Esophagus squamous epithelium (tissue), 5 donors: ENCODE results near the gene RTEL1. TPM values are rescaled to one million over a fixed set of nuclear protein-coding genes. Genes with fewer than 3 reads are reported as not detected.

Source experiments
- DNase-seq: peaks from one replicate; lab custom pipeline; 2025; lab: John Stamatoyannopoulos, UW
- H3K27ac ChIP-seq, 4 donors: fragments of 200-600 bp; sonication (generic); one replicate each; pipeline ENCODE4 v1.5.1; 2016 to 2019; ENCODE audit warnings: mild to moderate bottlenecking in 1 of 4
- H3K27me3 ChIP-seq, 4 donors: fragments of 200-600 bp; sonication (generic); 1 replicate in 3 of 4; 2 replicates in 1 of 4; pipeline versions ENCODE4 v1.5.1 to v1.6.0; 2017 to 2021; ENCODE audit warnings: antibody characterized with exemption in 1 of 4
- H3K36me3 ChIP-seq, 3 donors: fragments of 200-600 bp; sonication (generic); one replicate each; pipeline ENCODE4 v1.5.1; 2016 to 2019
- H3K4me1 ChIP-seq, 3 donors: fragments of 200-600 bp; sonication (generic); one replicate each; pipeline ENCODE4 v1.5.1; 2017 to 2019
- H3K4me3 ChIP-seq, 4 donors: fragments of 200-600 bp; sonication (generic); 1 replicate in 3 of 4; 2 replicates in 1 of 4; pipeline ENCODE4 v1.5.1; 2016 to 2019; ENCODE audit warnings: mild to moderate bottlenecking in 2 of 4, moderate library complexity in 1 of 4
- H3K9me3 ChIP-seq, 3 donors: fragments of 200-600 bp; sonication (generic); one replicate each; pipeline ENCODE4 v1.5.1; 2016 to 2019
- CTCF ChIP-seq, 6 experiments: fragments of 450-650 bp in 4 of 6; fragments of 200-600 bp in 2 of 6; sonication (generic) in 2 of 6; IDR thresholded peaks; one replicate each; pipeline ENCODE4 v1.5.1; 2016 to 2019; ENCODE audit warnings: antibody characterized with exemption in 6 of 6, mild to moderate bottlenecking in 4 of 6, moderate library complexity in 4 of 6
- POLR2A ChIP-seq, 4 donors: fragments of 450-650 bp; IDR thresholded peaks; one replicate each; pipeline ENCODE4 v1.6.1; 2017; ENCODE audit warnings: antibody characterized with exemption in 4 of 4, mild to moderate bottlenecking in 4 of 4, moderate library complexity in 3 of 4
- WGBS, 2 donors: methylation state at CpG; one replicate each; pipeline ENCODE4 v1.1.5; 2018; 5-methylcytosine and 5-hydroxymethylcytosine counted together
- intact Hi-C: fragments of 100-400 bp; cut with DNase I; formaldehyde crosslinking; loops from one replicate; pipeline ENCODE4 v1.15.0; 2022
- total RNA-seq, 4 donors: library from RNA; depleted of rRNA; stranded (reverse); fragments of >200 nt; gene quantifications; one replicate each; pipeline ENCODE4 v1.1.0, GENCODE V29; 2016
- donor health status: DM: yes; HTN: yes; CAD: no.

Gene RTEL1
- total RNA-seq, 4 donors from 2014 or later, result 6.4 to 22.7 (median 12.8) TPM

GRCh38 chr20:63686492-63687321 lies 28.6 kb downstream of the RTEL1 start:
- intact Hi-C loops, result no loop called here
- H3K27ac ChIP-seq, result peak overlapping the region; percentile 69 to 96 (median 80)
- no peaks in the 10 kb centered on the region for H3K9me3 ChIP-seq
- TF ChIP-seq CTCF (IDR thresholded peaks at IDR 0.05), result no peak
- TF ChIP-seq POLR2A (IDR thresholded peaks at IDR 0.05), result no peak
- H3K36me3 ChIP-seq, result no peaks in the 10 kb centered on the region
- 28% methylated on average over 31 of the region's 45 CpGs; no CpG with 5 or more reads in 1 of the 2 donors for WGBS, 2 donors
- peaks cover 53 to 86% (median 64%) of the 10 kb centered on the region in 3 donors for H3K4me1 ChIP-seq
- DNase-seq, result no peak
- no peaks in the 10 kb centered on the region for H3K27me3 ChIP-seq
- peak overlapping the region in 1 of 4 donors; percentile 35 for H3K4me3 ChIP-seq

- TF ChIP-seq CTCF (IDR thresholded peaks at IDR 0.05), result no peak
- TF ChIP-seq POLR2A (IDR thresholded peaks at IDR 0.05), result no peak
- Histone ChIP-seq H3K4me1 (peaks cover 45 to 86% (median 63%) of the 10 kb centered on the region in 3 donors), H3K4me3 (peak overlapping the region in 1 of 4 donors; percentile 35), H3K27ac (peak overlapping the region; percentile 69 to 96 (median 80)), H3K36me3 (no peaks in the 10 kb centered on the region), H3K27me3 (no peaks in the 10 kb centered on the region), H3K9me3 (no peaks in the 10 kb centered on the region)
- 75 to 95% methylated on average over 4 of the region's 29 CpGs for WGBS, 2 donors
- intact Hi-C loops, result no loop called here
- DNase-seq, result no peak
Measured at GRCh38 chr20:63687419-63688178, 29.5 kb downstream of the RTEL1 start.

GRCh38 chr20:63688228-63689045 lies 30.3 kb downstream of the RTEL1 start:
- TF ChIP-seq CTCF (IDR thresholded peaks at IDR 0.05), result no peak
- Histone ChIP-seq H3K27me3 (no peaks in the 10 kb centered on the region), H3K4me1 (peaks cover 39 to 81% (median 58%) of the 10 kb centered on the region in 3 donors), H3K9me3 (no peaks in the 10 kb centered on the region), H3K27ac (peak overlapping the region; percentile 69 to 96 (median 80)), H3K36me3 (no peaks in the 10 kb centered on the region), H3K4me3 (no peak overlapping the region)
- intact Hi-C loops, result no loop called here
- 64 to 74% methylated on average over 11 to 13 of the region's 31 CpGs for WGBS, 2 donors
- DNase-seq, result no peak

GRCh38 chr20:63689046-63690002 lies 31.2 kb downstream of the RTEL1 start:
- Histone ChIP-seq H3K4me1 (peaks cover 39 to 82% (median 58%) of the 10 kb centered on the region in 3 donors), H3K36me3 (peaks cover 0 to under 1% (median 0%) of the 10 kb centered on the region in 3 donors), H3K9me3 (no peaks in the 10 kb centered on the region), H3K4me3 (no peak overlapping the region), H3K27ac (peak overlapping the region in 3 of 4 donors; percentile 69 to 96 (median 87)), H3K27me3 (no peaks in the 10 kb centered on the region)
- TF ChIP-seq POLR2A (IDR thresholded peaks at IDR 0.05) (no peak), CTCF (IDR thresholded peaks at IDR 0.05) (no peak)
- no peak for DNase-seq
- intact Hi-C loops, result no loop called here
- WGBS, 2 donors, result 95% methylated on average over 12 of the region's 44 CpGs; no CpG with 5 or more reads in 1 of the 2 donors
